MCF 10A (cell line): ENCODE data around the gene HAGHL. TPM values are rescaled to one million over a fixed set of nuclear protein-coding genes. Genes with fewer than 3 reads are reported as not detected.

Source experiments
- BruUV-seq: library from RNA; stranded (reverse); fragments of 400-500 nt; replicated peaks from 2 replicates; lab custom pipeline; 2021; lab: Mats Ljungman, UMichigan
- CTCF ChIA-PET: fragments of 300-600 bp; sonication (Branson Sonifier 250); formaldehyde crosslinking; extraction: SDS; loops from one replicate; lab custom pipeline; 2021; ENCODE audit warnings: antibody characterized with exemption, inconsistent platforms; lab: Yijun Ruan, JAX
- POLR2A ChIA-PET: fragments of 300-600, 350-650 bp; sonication (Branson Sonifier 250); formaldehyde crosslinking; extraction: SDS; loops from one replicate; lab custom pipeline; 2020; ENCODE audit warnings: antibody characterized with exemption, inconsistent platforms; lab: Yijun Ruan, JAX
- DNase-seq: peaks from one replicate; pipeline ENCODE4 v3.0.0-alpha.2; 2018; ENCODE audit not compliant: unreplicated experiment
- H3K27ac Mint-ChIP-seq: one replicate; pipeline ENCODE4 v1.8.0; 2022; ENCODE audit warnings: mild to moderate bottlenecking, low read depth, mixed read lengths; ENCODE audit not compliant: unreplicated experiment
- H3K27me3 Mint-ChIP-seq: one replicate; pipeline ENCODE4 v1.8.0; 2022; ENCODE audit warnings: mixed read lengths; ENCODE audit not compliant: insufficient read depth, unreplicated experiment
- H3K36me3 Mint-ChIP-seq: one replicate; pipeline ENCODE4 v1.8.0; 2022; ENCODE audit warnings: mild to moderate bottlenecking, moderate library complexity, mixed read lengths; ENCODE audit not compliant: insufficient read depth, unreplicated experiment
- H3K4me1 Mint-ChIP-seq: one replicate; pipeline ENCODE4 v1.8.0; 2022; ENCODE audit warnings: mixed read lengths; ENCODE audit not compliant: insufficient read depth, unreplicated experiment
- H3K4me3 Mint-ChIP-seq: one replicate; pipeline ENCODE4 v1.8.0; 2022; ENCODE audit warnings: mild to moderate bottlenecking, moderate library complexity, mixed read lengths; ENCODE audit not compliant: unreplicated experiment
- H3K9me3 Mint-ChIP-seq: one replicate; pipeline ENCODE4 v1.8.0; 2022; ENCODE audit warnings: mixed read lengths; ENCODE audit not compliant: unreplicated experiment
- CTCF ChIP-seq: fragments of 200-600 bp; IDR thresholded peaks from one replicate; pipeline ENCODE4 v1.8.0; 2022; ENCODE audit warnings: antibody characterized with exemption, mild to moderate bottlenecking; ENCODE audit not compliant: unreplicated experiment
- intact Hi-C: fragments of 100-400 bp; cut with micrococcal nuclease; formaldehyde crosslinking; loops from 2 replicates; pipeline ENCODE4 v1.14.1; 2022
- total RNA-seq: library from RNA; stranded (reverse); gene quantifications from 2 replicates; pipeline ENCODE4 v1.2.3, GENCODE V29; 2022

HAGHL gene
- total RNA-seq, 1 experiment from 2014 or later, result 24.5 TPM

GRCh38 chr16:683396-684070, 43.4 kb upstream of the HAGHL start:
- no peaks in the 10 kb centered on the region for H3K27me3 Mint-ChIP-seq
- no peak for TF ChIP-seq CTCF
- intact Hi-C loops, result no loop called here
- CTCF ChIA-PET, result interaction anchor here (0.6 kb wide), 1 partner anchor 31 kb away, joined by 3 read pairs; no protein-coding TSS in a partner anchor
- peak; percentile 36 for DNase-seq
- POLR2A ChIA-PET, result interaction anchor here (0.7 to 2.9 kb wide), 22 partner anchors 8 to 105 kb away, joined by 3 to 16 read pairs (median 4); partner anchors contain the start of genes ANTKMT, CHTF18, METTL26 and RHBDL1
- H3K9me3 Mint-ChIP-seq, result no peaks in the 10 kb centered on the region
- H3K4me1 Mint-ChIP-seq, result peaks cover 6% of the 10 kb centered on the region
- H3K4me3 Mint-ChIP-seq, result peak overlapping the region; percentile 76
- peaks cover 61% of the 10 kb centered on the region for H3K36me3 Mint-ChIP-seq
- BruUV-seq, result no TSS peak
- peak overlapping the region; percentile 61 for H3K27ac Mint-ChIP-seq

- H3K9me3 Mint-ChIP-seq, result no peaks in the 10 kb centered on the region
- DNase-seq, result peak; percentile 95
- intact Hi-C loops, result no loop called here
- no TSS peak for BruUV-seq
- H3K4me3 Mint-ChIP-seq, result peak within 1 kb of the TSS; percentile 76
- no peaks in the 10 kb centered on the region for H3K27me3 Mint-ChIP-seq
- ChIA-PET CTCF (interaction anchor here (0.8 kb wide), 1 partner anchor 31 kb away, joined by 3 read pairs; the partner anchor contains the start of gene METRN), POLR2A (interaction anchor here (0.6 to 2.9 kb wide), 20 partner anchors 9 to 104 kb away, joined by 3 to 16 read pairs (median 3); partner anchors contain the start of genes ANTKMT, CHTF18, METTL26 and RHBDL1)
- peak within 1 kb of the TSS; percentile 61 for H3K27ac Mint-ChIP-seq
- TF ChIP-seq CTCF, result no peak
- H3K4me1 Mint-ChIP-seq, result peaks cover 6% of the 10 kb centered on the region
- peaks cover 62% of the 10 kb centered on the region for H3K36me3 Mint-ChIP-seq
Measured at GRCh38 chr16:684071-684794, 42.7 kb upstream of the HAGHL start, which contains the start of gene JMJD8. Gene JMJD8 (minus strand): TSS chr16:684334. CDS start chr16:684319, 15 bp downstream.

- H3K36me3 Mint-ChIP-seq, result peaks cover 64% of the 10 kb centered on the region
- peak overlapping the region; percentile 76 for H3K4me3 Mint-ChIP-seq
- ChIA-PET POLR2A (interaction anchor here (0.6 to 2.9 kb wide), 11 partner anchors 8 to 92 kb away, joined by 3 to 16 read pairs (median 8); partner anchors contain the start of genes METTL26, RHBDL1 and WDR90), CTCF (interaction anchor here (0.6 to 0.8 kb wide), 3 partner anchors 9 to 83 kb away, joined by 3 read pairs; partner anchors contain the start of gene METRN)
- no peak for DNase-seq
- no peaks in the 10 kb centered on the region for H3K9me3 Mint-ChIP-seq
- no peak for TF ChIP-seq CTCF
- peak overlapping the region; percentile 61 for H3K27ac Mint-ChIP-seq
- intact Hi-C loops, result no loop called here
- H3K27me3 Mint-ChIP-seq, result no peaks in the 10 kb centered on the region
- peaks cover 6% of the 10 kb centered on the region for H3K4me1 Mint-ChIP-seq
- no TSS peak for BruUV-seq
Measured at GRCh38 chr16:684961-685696, 41.8 kb upstream of the HAGHL start.
